Epithelial cell of esophagus (primary cell): ENCODE measurements around the gene IGLL5.

ENCODE experiments used
- DNase-seq: peaks from one replicate; pipeline ENCODE4 v3.0.0; 2010; ENCODE audit warnings: low read depth
- H3K4me3 ChIP-seq: 2 replicates; pipeline ENCODE4 v1.5.1; 2011; ENCODE audit warnings: mild to moderate bottlenecking, low read length, control low read depth
- CTCF ChIP-seq: IDR thresholded peaks from 2 replicates; pipeline ENCODE4 v1.5.1; 2011; ENCODE audit warnings: low read depth, mild to moderate bottlenecking, low read length, control low read depth, inconsistent platforms; ENCODE audit not compliant: insufficient read depth; ENCODE audit errors: missing control alignments

Gene IGLL5

GRCh38 chr22:22943521-22944267 lies 56.1 kb downstream of the IGLL5 start:
- H3K4me3 ChIP-seq = no peak overlapping the region
- no peak for DNase-seq
- no peak for TF ChIP-seq CTCF

GRCh38 chr22:22944268-22944985 lies 56.8 kb downstream of the IGLL5 start:
- DNase-seq = no peak
- H3K4me3 ChIP-seq = no peak overlapping the region
- TF ChIP-seq CTCF = no peak

GRCh38 chr22:22945195-22945594 lies 57.6 kb downstream of the IGLL5 start:
- DNase-seq = no peak
- no peak for TF ChIP-seq CTCF
- no peak overlapping the region for H3K4me3 ChIP-seq
